ENCODE data around the gene SDHAF3. TPM values are rescaled to one million over a fixed set of nuclear protein-coding genes. Genes with fewer than 3 reads are reported as not detected.
"Not testable (repeated sequence)": the region's sequence is repeated elsewhere in the genome, so short reads cannot be mapped to it uniquely, and the experiment has no call there.

The SDHAF3 gene
- total RNA-seq, 1 experiment from 2014 or later = 16.1 TPM

DNA sequence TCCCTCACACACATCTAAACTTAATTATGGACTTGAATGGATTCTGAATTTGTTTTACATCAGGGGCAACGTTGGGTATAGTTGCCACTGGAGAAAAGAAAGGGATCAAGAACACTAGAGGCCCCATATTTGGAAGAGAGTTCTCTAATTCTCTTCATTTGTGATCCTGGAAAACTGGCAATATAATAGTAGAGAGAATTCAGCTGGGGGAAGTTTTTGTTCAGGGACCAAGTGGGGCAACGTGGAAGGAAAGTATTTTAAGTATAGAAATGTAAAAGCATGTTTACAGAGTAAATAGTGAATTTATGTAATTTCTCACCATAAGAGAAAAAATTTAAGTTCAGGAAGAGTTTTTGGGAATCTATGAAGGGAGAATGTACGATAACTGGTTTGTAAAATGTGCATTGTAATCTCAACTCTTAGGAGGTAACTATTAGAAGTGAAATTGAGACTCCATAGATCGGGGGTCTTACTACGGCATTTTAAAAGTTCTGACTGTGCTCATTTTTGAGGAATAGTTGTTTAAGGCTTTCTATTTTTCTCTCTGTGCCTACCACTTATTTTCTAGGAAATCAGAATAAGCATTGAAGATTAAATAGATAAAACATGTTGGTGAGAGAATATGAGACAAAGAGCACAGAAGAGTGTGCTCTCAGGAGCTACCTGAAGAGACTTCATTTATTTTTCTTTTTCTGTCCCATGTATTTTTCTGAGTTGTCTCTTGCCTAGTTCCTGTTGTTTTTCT is 3.4 kb downstream of the SDHAF3 start:
- ATAC-seq (no peak), DNase-seq (ENCODE audit: low read depth, low spot score) (no peak)
- peaks cover 3% of the 10 kb centered on the region; the same call in 1 of the 2 replicates for H3K9me3 ChIP-seq (ENCODE audit: control insufficient read depth, insufficient read depth, low read depth, low read length)
- peaks cover 10% of the 10 kb centered on the region for H3K4me1 ChIP-seq (ENCODE audit: control insufficient read depth, insufficient read depth, low read length)
- intact Hi-C loops (cut with micrococcal nuclease; ENCODE audit: unreplicated experiment) = no loop called here
- in situ Hi-C loops (cut with HindIII; ENCODE audit: low pct_unique_long_range_greater_than_20kb, low sequenced_read_pairs) = no loop called here
- H3K4me3 ChIP-seq (ENCODE audit: low read depth in 2 of 2, low read length in 2 of 2) = no peak overlapping the region
- H3K27me3 ChIP-seq (ENCODE audit: control insufficient read depth, insufficient read depth, low read length) = no peaks in the 10 kb centered on the region
- ChIA-PET POLR2A (no interaction called here), CTCF (no interaction called here)
- TF ChIP-seq SIN3A (IDR thresholded peaks at IDR 0.05; ENCODE audit: borderline replicate concordance, insufficient read depth, low read depth, low read length) (no peak), TCF7L2 (IDR thresholded peaks at IDR 0.05; ENCODE audit: low read depth, low read length) (no peak), POLR2AphosphoS5 (IDR thresholded peaks at IDR 0.05; ENCODE audit: low read depth, low read length) (no peak)
- TF ChIP-seq, protein P1, sequence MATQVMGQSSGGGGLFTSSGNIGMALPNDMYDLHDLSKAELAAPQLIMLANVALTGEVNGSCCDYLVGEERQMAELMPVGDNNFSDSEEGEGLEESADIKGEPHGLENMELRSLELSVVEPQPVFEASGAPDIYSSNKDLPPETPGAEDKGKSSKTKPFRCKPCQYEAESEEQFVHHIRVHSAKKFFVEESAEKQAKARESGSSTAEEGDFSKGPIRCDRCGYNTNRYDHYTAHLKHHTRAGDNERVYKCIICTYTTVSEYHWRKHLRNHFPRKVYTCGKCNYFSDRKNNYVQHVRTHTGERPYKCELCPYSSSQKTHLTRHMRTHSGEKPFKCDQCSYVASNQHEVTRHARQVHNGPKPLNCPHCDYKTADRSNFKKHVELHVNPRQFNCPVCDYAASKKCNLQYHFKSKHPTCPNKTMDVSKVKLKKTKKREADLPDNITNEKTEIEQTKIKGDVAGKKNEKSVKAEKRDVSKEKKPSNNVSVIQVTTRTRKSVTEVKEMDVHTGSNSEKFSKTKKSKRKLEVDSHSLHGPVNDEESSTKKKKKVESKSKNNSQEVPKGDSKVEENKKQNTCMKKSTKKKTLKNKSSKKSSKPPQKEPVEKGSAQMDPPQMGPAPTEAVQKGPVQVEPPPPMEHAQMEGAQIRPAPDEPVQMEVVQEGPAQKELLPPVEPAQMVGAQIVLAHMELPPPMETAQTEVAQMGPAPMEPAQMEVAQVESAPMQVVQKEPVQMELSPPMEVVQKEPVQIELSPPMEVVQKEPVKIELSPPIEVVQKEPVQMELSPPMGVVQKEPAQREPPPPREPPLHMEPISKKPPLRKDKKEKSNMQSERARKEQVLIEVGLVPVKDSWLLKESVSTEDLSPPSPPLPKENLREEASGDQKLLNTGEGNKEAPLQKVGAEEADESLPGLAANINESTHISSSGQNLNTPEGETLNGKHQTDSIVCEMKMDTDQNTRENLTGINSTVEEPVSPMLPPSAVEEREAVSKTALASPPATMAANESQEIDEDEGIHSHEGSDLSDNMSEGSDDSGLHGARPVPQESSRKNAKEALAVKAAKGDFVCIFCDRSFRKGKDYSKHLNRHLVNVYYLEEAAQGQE (IDR thresholded peaks at IDR 0.05; ENCODE audit: insufficient read depth in 1 of 2, low read depth in 2 of 2, low read length in 1 of 2) = no peak
- TF ChIP-seq, protein P2, sequence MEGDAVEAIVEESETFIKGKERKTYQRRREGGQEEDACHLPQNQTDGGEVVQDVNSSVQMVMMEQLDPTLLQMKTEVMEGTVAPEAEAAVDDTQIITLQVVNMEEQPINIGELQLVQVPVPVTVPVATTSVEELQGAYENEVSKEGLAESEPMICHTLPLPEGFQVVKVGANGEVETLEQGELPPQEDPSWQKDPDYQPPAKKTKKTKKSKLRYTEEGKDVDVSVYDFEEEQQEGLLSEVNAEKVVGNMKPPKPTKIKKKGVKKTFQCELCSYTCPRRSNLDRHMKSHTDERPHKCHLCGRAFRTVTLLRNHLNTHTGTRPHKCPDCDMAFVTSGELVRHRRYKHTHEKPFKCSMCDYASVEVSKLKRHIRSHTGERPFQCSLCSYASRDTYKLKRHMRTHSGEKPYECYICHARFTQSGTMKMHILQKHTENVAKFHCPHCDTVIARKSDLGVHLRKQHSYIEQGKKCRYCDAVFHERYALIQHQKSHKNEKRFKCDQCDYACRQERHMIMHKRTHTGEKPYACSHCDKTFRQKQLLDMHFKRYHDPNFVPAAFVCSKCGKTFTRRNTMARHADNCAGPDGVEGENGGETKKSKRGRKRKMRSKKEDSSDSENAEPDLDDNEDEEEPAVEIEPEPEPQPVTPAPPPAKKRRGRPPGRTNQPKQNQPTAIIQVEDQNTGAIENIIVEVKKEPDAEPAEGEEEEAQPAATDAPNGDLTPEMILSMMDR (IDR thresholded peaks at IDR 0.05) = no peak
- no peak overlapping the region for H3K27ac ChIP-seq (ENCODE audit: low read length)
- H3K36me3 ChIP-seq (ENCODE audit: control insufficient read depth, insufficient read depth, low read length) = peaks cover 2% of the 10 kb centered on the region; the same call in 1 of the 2 replicates
- BruUV-seq (replicated peaks) = no TSS peak

GRCh38 chr7:97123115-97123514 is 5.6 kb downstream of the SDHAF3 start:
- H3K4me1 ChIP-seq (ENCODE audit: control insufficient read depth, insufficient read depth, low read length); ATAC-seq; H3K4me3 ChIP-seq (ENCODE audit: low read depth in 2 of 2, low read length in 2 of 2); DNase-seq (ENCODE audit: low read depth, low spot score); H3K27me3 ChIP-seq (ENCODE audit: control insufficient read depth, insufficient read depth, low read length); H3K9me3 ChIP-seq (ENCODE audit: control insufficient read depth, insufficient read depth, low read depth, low read length); H3K36me3 ChIP-seq (ENCODE audit: control insufficient read depth, insufficient read depth, low read length); in situ Hi-C loops (cut with HindIII; ENCODE audit: low pct_unique_long_range_greater_than_20kb, low sequenced_read_pairs); BruUV-seq (replicated peaks); H3K27ac ChIP-seq (ENCODE audit: low read length); POLR2A ChIA-PET; intact Hi-C loops (cut with micrococcal nuclease; ENCODE audit: unreplicated experiment); CTCF ChIA-PET: not testable (repeated sequence)

DNA sequence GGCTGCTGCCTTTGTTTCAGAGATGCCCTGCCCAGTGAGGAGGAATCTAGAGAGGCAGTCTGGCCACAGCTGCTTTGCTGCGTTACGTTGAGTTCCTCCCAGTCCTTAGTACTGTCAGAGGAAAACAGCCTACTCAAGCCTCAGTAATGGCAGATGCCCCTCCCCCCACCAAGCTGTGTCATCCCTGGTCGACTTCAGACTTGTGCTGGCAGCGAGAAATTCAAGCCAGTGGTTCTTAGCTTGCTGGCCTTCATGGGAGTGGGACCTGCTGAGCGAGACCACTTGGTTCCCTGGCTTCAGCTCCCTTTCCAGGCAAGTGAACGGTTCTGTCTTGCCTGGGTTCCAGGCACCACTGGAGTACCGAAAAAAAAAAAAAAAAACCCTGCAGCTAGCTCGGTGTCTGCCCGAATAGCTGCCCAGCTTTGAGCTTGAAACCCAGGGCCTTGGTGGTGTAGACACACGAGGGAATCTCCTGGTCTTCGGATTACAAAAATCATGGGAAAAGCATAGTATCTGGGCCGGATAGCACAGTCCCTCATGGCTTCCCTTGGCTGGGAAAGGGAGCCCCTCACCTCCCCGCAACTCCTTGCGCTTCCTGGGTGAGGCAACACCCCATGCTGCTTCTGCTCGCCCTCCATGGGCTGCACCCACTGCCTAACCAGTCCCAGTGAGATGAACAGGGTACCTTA is 9.1 kb downstream of the SDHAF3 start:
- no peak for TF ChIP-seq TCF7L2 (IDR thresholded peaks at IDR 0.05; ENCODE audit: low read depth, low read length)
- TF ChIP-seq, protein P1 (IDR thresholded peaks at IDR 0.05; ENCODE audit: insufficient read depth in 1 of 2, low read depth in 2 of 2, low read length in 1 of 2) = no peak
- TF ChIP-seq, protein P2 (IDR thresholded peaks at IDR 0.05) = no peak
- no peak for TF ChIP-seq SIN3A (IDR thresholded peaks at IDR 0.05; ENCODE audit: borderline replicate concordance, insufficient read depth, low read depth, low read length)
- TF ChIP-seq POLR2AphosphoS5 (IDR thresholded peaks at IDR 0.05; ENCODE audit: low read depth, low read length) = no peak
- Histone ChIP-seq H3K4me3 (ENCODE audit: low read depth in 2 of 2, low read length in 2 of 2) (no peak overlapping the region), H3K9me3 (ENCODE audit: control insufficient read depth, insufficient read depth, low read depth, low read length) (no peaks in the 10 kb centered on the region), H3K36me3 (ENCODE audit: control insufficient read depth, insufficient read depth, low read length) (no peaks in the 10 kb centered on the region; the same call in 1 of the 2 replicates), H3K4me1 (ENCODE audit: control insufficient read depth, insufficient read depth, low read length) (no peaks in the 10 kb centered on the region), H3K27me3 (ENCODE audit: control insufficient read depth, insufficient read depth, low read length) (no peaks in the 10 kb centered on the region), H3K27ac (ENCODE audit: low read length) (no peak overlapping the region)
- DNase-seq (ENCODE audit: low read depth, low spot score) (no peak), ATAC-seq (no peak)
- CTCF ChIA-PET = no interaction called here
- no TSS peak for BruUV-seq (replicated peaks)
- POLR2A ChIA-PET = no interaction called here
- in situ Hi-C loops (cut with HindIII; ENCODE audit: low pct_unique_long_range_greater_than_20kb, low sequenced_read_pairs) = no loop called here
- intact Hi-C loops (cut with micrococcal nuclease; ENCODE audit: unreplicated experiment) = no loop called here
